Measurements from ENCODE around the gene DPEP2. TPM values are rescaled to one million over a fixed set of nuclear protein-coding genes. Genes with fewer than 3 reads are reported as not detected.

The DPEP2 gene
- total and polyA plus RNA-seq, 7 donors, result 0.69 to 11.9 (median 2.5) TPM

- H3K9me3 ChIP-seq, result no peaks in the 10 kb centered on the region
- H3K4me1 ChIP-seq, result peaks cover 0 to 19% (median 14%) of the 10 kb centered on the region in 4 donors
- no peak overlapping the region for H3K27ac ChIP-seq
- intact Hi-C loops (cut with DNase I), result no loop called here
- H3K4me3 ChIP-seq, result no peak overlapping the region
- no peak for DNase-seq
- H3K36me3 ChIP-seq, result no peaks in the 10 kb centered on the region
- H3K27me3 ChIP-seq, result no peaks in the 10 kb centered on the region
- no peak for TF ChIP-seq EP300 (IDR thresholded peaks at IDR 0.05)
- TF ChIP-seq CTCF (IDR thresholded peaks at IDR 0.05), result no peak
- TF ChIP-seq POLR2A (IDR thresholded peaks at IDR 0.05), result no peak
- no peak for TF ChIP-seq POLR2AphosphoS5 (IDR thresholded peaks at IDR 0.05)
- 84 to 93% methylated on average over 9 of the region's 9 CpGs for WGBS, 2 donors
Observed at GRCh38 chr16:67971111-67971510, 28.2 kb downstream of the DPEP2 start.

- peak overlapping the region; percentile 93 to 99 (median 96) for H3K27ac ChIP-seq
- H3K36me3 ChIP-seq, result no peaks in the 10 kb centered on the region
- no peaks in the 10 kb centered on the region for H3K9me3 ChIP-seq
- no peaks in the 10 kb centered on the region for H3K27me3 ChIP-seq
- intact Hi-C loops (cut with DNase I), result no loop called here
- TF ChIP-seq CTCF (IDR thresholded peaks at IDR 0.05), result no peak
- WGBS, 2 donors, result 30 to 49% methylated on average over 40 of the region's 40 CpGs
- H3K4me3 ChIP-seq, result peak overlapping the region; percentile 71 to 97 (median 84)
- H3K4me1 ChIP-seq, result peaks cover 0 to 35% (median 31%) of the 10 kb centered on the region in 4 donors
- no peak for DNase-seq
Observed at GRCh38 chr16:67969254-67970039, 29.8 kb downstream of the DPEP2 start.

GRCh38 chr16:67968400-67969253 is 30.7 kb downstream of the DPEP2 start, which contains the start of gene SLC12A4:
Gene SLC12A4 (minus strand): TSS chr16:67968637. CDS start chr16:67968553, 84 bp downstream.
- WGBS, 2 donors, result 1% methylated on average over 78 of the region's 78 CpGs
- Histone ChIP-seq H3K9me3 (no peaks in the 10 kb centered on the region), H3K4me1 (peaks cover 0 to 44% (median 39%) of the 10 kb centered on the region in 4 donors), H3K4me3 (peak within 1 kb of the TSS; percentile 71 to 97 (median 84)), H3K27me3 (no peaks in the 10 kb centered on the region), H3K36me3 (no peaks in the 10 kb centered on the region), H3K27ac (peak within 1 kb of the TSS; percentile 93 to 99 (median 96))
- peak; percentile 94 for DNase-seq
- intact Hi-C loops (cut with DNase I), result no loop called here
- TF ChIP-seq POLR2A (IDR thresholded peaks at IDR 0.05) (peak; percentile 19 to 59), POLR2AphosphoS5 (IDR thresholded peaks at IDR 0.05) (peak; percentile 76 to 95 (median 89)), CTCF (IDR thresholded peaks at IDR 0.05) (no peak)

GRCh38 chr16:67967958-67968399 is 31.3 kb downstream of the DPEP2 start:
- DNase-seq, result no peak
- intact Hi-C loops (cut with DNase I), result no loop called here
- peak overlapping the region; percentile 71 to 97 (median 84) for H3K4me3 ChIP-seq
- TF ChIP-seq CTCF (IDR thresholded peaks at IDR 0.05) (no peak), EP300 (IDR thresholded peaks at IDR 0.05) (no peak), POLR2AphosphoS5 (IDR thresholded peaks at IDR 0.05) (no peak)
- H3K27ac ChIP-seq, result peak overlapping the region; percentile 93 to 99 (median 96)
- no peaks in the 10 kb centered on the region for H3K9me3 ChIP-seq
- H3K27me3 ChIP-seq, result no peaks in the 10 kb centered on the region
- H3K4me1 ChIP-seq, result peaks cover 0 to 50% (median 45%) of the 10 kb centered on the region in 4 donors
- 2 to 5% methylated on average over 45 of the region's 45 CpGs for WGBS, 2 donors
- peaks cover 0 to 4% (median 2%) of the 10 kb centered on the region in 4 donors for H3K36me3 ChIP-seq

Data from sigmoid colon (tissue), 7 donors.